ENCODE data around the gene CA12.

The CA12 gene

GRCh38 chr15:63319065-63319464 lies 62.6 kb downstream of the CA12 start:
- no peaks in the 10 kb centered on the region for H3K36me3 ChIP-seq (ENCODE audit: insufficient read depth, low read length)
- no peaks in the 10 kb centered on the region for H3K9me3 ChIP-seq (ENCODE audit: control insufficient read depth, insufficient read depth, low read length)
- peaks cover 23% of the 10 kb centered on the region for H3K4me1 ChIP-seq (ENCODE audit: insufficient read depth, low read length)
- no peak overlapping the region for H3K9ac ChIP-seq (ENCODE audit: low read depth, low read length)

- Histone ChIP-seq H3K4me1 (ENCODE audit: insufficient read depth, low read length) (peaks cover 25% of the 10 kb centered on the region), H3K9ac (ENCODE audit: low read depth, low read length) (no peak overlapping the region), H3K36me3 (ENCODE audit: insufficient read depth, low read length) (no peaks in the 10 kb centered on the region), H3K9me3 (ENCODE audit: control insufficient read depth, insufficient read depth, low read length) (no peaks in the 10 kb centered on the region)
Measured at GRCh38 chr15:63318344-63318743, 63.3 kb downstream of the CA12 start.

GRCh38 chr15:63314409-63314808 lies 67.2 kb downstream of the CA12 start:
- Histone ChIP-seq H3K9ac (ENCODE audit: low read depth, low read length) (no peak overlapping the region), H3K36me3 (ENCODE audit: insufficient read depth, low read length) (no peaks in the 10 kb centered on the region), H3K9me3 (ENCODE audit: control insufficient read depth, insufficient read depth, low read length) (no peaks in the 10 kb centered on the region), H3K4me1 (ENCODE audit: insufficient read depth, low read length) (peaks cover 33% of the 10 kb centered on the region)

- no peaks in the 10 kb centered on the region for H3K9me3 ChIP-seq (ENCODE audit: control insufficient read depth, insufficient read depth, low read length)
- H3K9ac ChIP-seq (ENCODE audit: low read depth, low read length), result no peak overlapping the region
- no peaks in the 10 kb centered on the region for H3K36me3 ChIP-seq (ENCODE audit: insufficient read depth, low read length)
- peaks cover 33% of the 10 kb centered on the region for H3K4me1 ChIP-seq (ENCODE audit: insufficient read depth, low read length)
Measured at GRCh38 chr15:63313825-63314224, 67.8 kb downstream of the CA12 start.

GRCh38 chr15:63312286-63312685 lies 69.4 kb downstream of the CA12 start:
- H3K9ac ChIP-seq (ENCODE audit: low read depth, low read length), result no peak overlapping the region
- peaks cover 33% of the 10 kb centered on the region for H3K4me1 ChIP-seq (ENCODE audit: insufficient read depth, low read length)
- no peaks in the 10 kb centered on the region for H3K9me3 ChIP-seq (ENCODE audit: control insufficient read depth, insufficient read depth, low read length)
- no peaks in the 10 kb centered on the region for H3K36me3 ChIP-seq (ENCODE audit: insufficient read depth, low read length)

- Histone ChIP-seq H3K9me3 (ENCODE audit: control insufficient read depth, insufficient read depth, low read length) (no peaks in the 10 kb centered on the region), H3K4me1 (ENCODE audit: insufficient read depth, low read length) (peaks cover 23% of the 10 kb centered on the region), H3K36me3 (ENCODE audit: insufficient read depth, low read length) (no peaks in the 10 kb centered on the region), H3K9ac (ENCODE audit: low read depth, low read length) (no peak overlapping the region)
Measured at GRCh38 chr15:63310646-63311045, 71.0 kb downstream of the CA12 start.

GRCh38 chr15:63308947-63309346 lies 72.7 kb downstream of the CA12 start:
- no peaks in the 10 kb centered on the region for H3K36me3 ChIP-seq (ENCODE audit: insufficient read depth, low read length)
- H3K9ac ChIP-seq (ENCODE audit: low read depth, low read length), result no peak overlapping the region
- no peaks in the 10 kb centered on the region for H3K9me3 ChIP-seq (ENCODE audit: control insufficient read depth, insufficient read depth, low read length)
- H3K4me1 ChIP-seq (ENCODE audit: insufficient read depth, low read length), result peaks cover 9% of the 10 kb centered on the region

- H3K9ac ChIP-seq (ENCODE audit: low read depth, low read length), result no peak overlapping the region
- peaks cover 8% of the 10 kb centered on the region for H3K4me1 ChIP-seq (ENCODE audit: insufficient read depth, low read length)
- no peaks in the 10 kb centered on the region for H3K9me3 ChIP-seq (ENCODE audit: control insufficient read depth, insufficient read depth, low read length)
- H3K36me3 ChIP-seq (ENCODE audit: insufficient read depth, low read length), result no peaks in the 10 kb centered on the region
Measured at GRCh38 chr15:63308491-63308890, 73.2 kb downstream of the CA12 start.

- no peaks in the 10 kb centered on the region for H3K4me1 ChIP-seq (ENCODE audit: insufficient read depth, low read length)
- H3K9ac ChIP-seq (ENCODE audit: low read depth, low read length), result no peak overlapping the region
- H3K9me3 ChIP-seq (ENCODE audit: control insufficient read depth, insufficient read depth, low read length), result no peaks in the 10 kb centered on the region
- no peaks in the 10 kb centered on the region for H3K36me3 ChIP-seq (ENCODE audit: insufficient read depth, low read length)
Measured at GRCh38 chr15:63306492-63307073, 75.1 kb downstream of the CA12 start.

- Histone ChIP-seq H3K9ac (ENCODE audit: low read depth, low read length) (no peak overlapping the region), H3K36me3 (ENCODE audit: insufficient read depth, low read length) (no peaks in the 10 kb centered on the region), H3K4me1 (ENCODE audit: insufficient read depth, low read length) (no peaks in the 10 kb centered on the region), H3K9me3 (ENCODE audit: control insufficient read depth, insufficient read depth, low read length) (no peaks in the 10 kb centered on the region)
Measured at GRCh38 chr15:63305260-63305659, 76.4 kb downstream of the CA12 start.

- H3K36me3 ChIP-seq (ENCODE audit: insufficient read depth, low read length), result no peaks in the 10 kb centered on the region
- H3K9ac ChIP-seq (ENCODE audit: low read depth, low read length), result no peak overlapping the region
- H3K4me1 ChIP-seq (ENCODE audit: insufficient read depth, low read length), result no peaks in the 10 kb centered on the region
- H3K9me3 ChIP-seq (ENCODE audit: control insufficient read depth, insufficient read depth, low read length), result no peaks in the 10 kb centered on the region
Measured at GRCh38 chr15:63301088-63301487, 80.6 kb downstream of the CA12 start.

- Histone ChIP-seq H3K9me3 (ENCODE audit: control insufficient read depth, insufficient read depth, low read length) (no peaks in the 10 kb centered on the region), H3K9ac (ENCODE audit: low read depth, low read length) (no peak overlapping the region), H3K4me1 (ENCODE audit: insufficient read depth, low read length) (no peaks in the 10 kb centered on the region), H3K36me3 (ENCODE audit: insufficient read depth, low read length) (no peaks in the 10 kb centered on the region)
Measured at GRCh38 chr15:63299943-63300575, 81.6 kb downstream of the CA12 start.

- Histone ChIP-seq H3K9me3 (ENCODE audit: control insufficient read depth, insufficient read depth, low read length) (no peaks in the 10 kb centered on the region), H3K9ac (ENCODE audit: low read depth, low read length) (no peak overlapping the region), H3K36me3 (ENCODE audit: insufficient read depth, low read length) (no peaks in the 10 kb centered on the region), H3K4me1 (ENCODE audit: insufficient read depth, low read length) (no peaks in the 10 kb centered on the region)
Measured at GRCh38 chr15:63296195-63296594, 85.5 kb downstream of the CA12 start.

GRCh38 chr15:63295341-63295740 lies 86.3 kb downstream of the CA12 start:
- Histone ChIP-seq H3K9ac (ENCODE audit: low read depth, low read length) (no peak overlapping the region), H3K4me1 (ENCODE audit: insufficient read depth, low read length) (no peaks in the 10 kb centered on the region), H3K9me3 (ENCODE audit: control insufficient read depth, insufficient read depth, low read length) (no peaks in the 10 kb centered on the region), H3K36me3 (ENCODE audit: insufficient read depth, low read length) (no peaks in the 10 kb centered on the region)

GRCh38 chr15:63294359-63294758 lies 87.3 kb downstream of the CA12 start:
- Histone ChIP-seq H3K9ac (ENCODE audit: low read depth, low read length) (no peak overlapping the region), H3K4me1 (ENCODE audit: insufficient read depth, low read length) (no peaks in the 10 kb centered on the region), H3K36me3 (ENCODE audit: insufficient read depth, low read length) (no peaks in the 10 kb centered on the region), H3K9me3 (ENCODE audit: control insufficient read depth, insufficient read depth, low read length) (no peaks in the 10 kb centered on the region)
